Muscle layer of colon (tissue), 2 donors: Measurements from ENCODE around the gene FANCF.

ENCODE experiments used
- H3K27ac ChIP-seq: one replicate; pipeline ENCODE4 v1.7.0; 2013; ENCODE audit warnings: low read depth, mild to moderate bottlenecking, low read length, moderate library complexity
- H3K27me3 ChIP-seq, 2 donors: one replicate each; pipeline ENCODE4 v1.7.0; 2013; ENCODE audit warnings: low read length in 2 of 2, mild to moderate bottlenecking in 2 of 2; ENCODE audit not compliant: insufficient read depth in 2 of 2, control insufficient read depth in 1 of 2
- H3K36me3 ChIP-seq: one replicate; pipeline ENCODE4 v1.7.0; 2013; ENCODE audit warnings: mild to moderate bottlenecking, low read length; ENCODE audit not compliant: insufficient read depth
- H3K4me1 ChIP-seq: one replicate; pipeline ENCODE4 v1.7.0; 2013; ENCODE audit warnings: mild to moderate bottlenecking, low read length; ENCODE audit not compliant: insufficient read depth
- H3K4me3 ChIP-seq, 2 donors: one replicate each; pipeline ENCODE4 v1.7.0; 2013; ENCODE audit warnings: low read length in 2 of 2, low read depth in 1 of 2, mild to moderate bottlenecking in 1 of 2, moderate library complexity in 1 of 2
- H3K9ac ChIP-seq: one replicate; pipeline ENCODE4 v1.7.0; 2013; ENCODE audit warnings: low read length
- H3K9me3 ChIP-seq: one replicate; pipeline ENCODE4 v1.7.0; 2013; ENCODE audit warnings: mild to moderate bottlenecking, low read length
- donor health status: abdominal sarcoma.
- donor health status: Adenocarcinoma of cecum.

FANCF gene

GRCh38 chr11:22617868-22618267, 7.8 kb downstream of the FANCF start:
- Histone ChIP-seq H3K36me3 (no peaks in the 10 kb centered on the region), H3K27ac (no peak overlapping the region), H3K9me3 (no peaks in the 10 kb centered on the region), H3K4me3 (no peak overlapping the region), H3K9ac (no peak overlapping the region), H3K27me3 (no peaks in the 10 kb centered on the region), H3K4me1 (no peaks in the 10 kb centered on the region)

- Histone ChIP-seq H3K36me3 (no peaks in the 10 kb centered on the region), H3K27ac (no peak overlapping the region)
Observed at GRCh38 chr11:22603933-22604332, 21.7 kb downstream of the FANCF start.

GRCh38 chr11:22602504-22602903, 23.1 kb downstream of the FANCF start:
- Histone ChIP-seq H3K4me1 (no peaks in the 10 kb centered on the region), H3K27ac (no peak overlapping the region), H3K9ac (no peak overlapping the region), H3K9me3 (no peaks in the 10 kb centered on the region), H3K27me3 (no peaks in the 10 kb centered on the region), H3K4me3 (no peak overlapping the region), H3K36me3 (no peaks in the 10 kb centered on the region)

More at GRCh38 chr11:22603933-22604332, 21.7 kb downstream of the FANCF start:
- no peaks in the 10 kb centered on the region for H3K9me3 ChIP-seq
- no peaks in the 10 kb centered on the region for H3K27me3 ChIP-seq
- H3K4me3 ChIP-seq: no peak overlapping the region
- H3K4me1 ChIP-seq: no peaks in the 10 kb centered on the region
- no peak overlapping the region for H3K9ac ChIP-seq

- Histone ChIP-seq H3K9me3 (no peaks in the 10 kb centered on the region), H3K27ac (no peak overlapping the region), H3K9ac (no peak overlapping the region), H3K36me3 (no peaks in the 10 kb centered on the region), H3K4me3 (no peak overlapping the region), H3K27me3 (no peaks in the 10 kb centered on the region), H3K4me1 (no peaks in the 10 kb centered on the region)
Observed at GRCh38 chr11:22599458-22599857, 26.2 kb downstream of the FANCF start.

- Histone ChIP-seq H3K4me3 (no peak overlapping the region), H3K36me3 (no peaks in the 10 kb centered on the region), H3K27me3 (no peaks in the 10 kb centered on the region), H3K9me3 (no peaks in the 10 kb centered on the region), H3K27ac (no peak overlapping the region), H3K4me1 (no peaks in the 10 kb centered on the region), H3K9ac (no peak overlapping the region)
Observed at GRCh38 chr11:22597062-22597461, 28.6 kb downstream of the FANCF start.

- Histone ChIP-seq H3K36me3 (no peaks in the 10 kb centered on the region), H3K4me1 (no peaks in the 10 kb centered on the region), H3K9ac (no peak overlapping the region), H3K9me3 (no peaks in the 10 kb centered on the region), H3K4me3 (no peak overlapping the region), H3K27ac (no peak overlapping the region), H3K27me3 (no peaks in the 10 kb centered on the region)
Observed at GRCh38 chr11:22584976-22585375, 40.6 kb downstream of the FANCF start.

- no peaks in the 10 kb centered on the region for H3K9me3 ChIP-seq
- H3K27ac ChIP-seq: no peak overlapping the region
- H3K36me3 ChIP-seq: no peaks in the 10 kb centered on the region
- H3K27me3 ChIP-seq: no peaks in the 10 kb centered on the region
- no peaks in the 10 kb centered on the region for H3K4me1 ChIP-seq
- no peak overlapping the region for H3K4me3 ChIP-seq
- no peak overlapping the region for H3K9ac ChIP-seq
Observed at GRCh38 chr11:22583963-22584492, 41.6 kb downstream of the FANCF start.

- no peaks in the 10 kb centered on the region for H3K27me3 ChIP-seq
- H3K4me1 ChIP-seq: no peaks in the 10 kb centered on the region
- H3K9ac ChIP-seq: no peak overlapping the region
- H3K4me3 ChIP-seq: no peak overlapping the region
- no peak overlapping the region for H3K27ac ChIP-seq
- no peaks in the 10 kb centered on the region for H3K9me3 ChIP-seq
- H3K36me3 ChIP-seq: no peaks in the 10 kb centered on the region
Observed at GRCh38 chr11:22582151-22582410, 43.5 kb downstream of the FANCF start.

- Histone ChIP-seq H3K36me3 (no peaks in the 10 kb centered on the region), H3K9me3 (no peaks in the 10 kb centered on the region), H3K9ac (no peak overlapping the region), H3K4me3 (no peak overlapping the region), H3K4me1 (no peaks in the 10 kb centered on the region), H3K27me3 (no peaks in the 10 kb centered on the region), H3K27ac (no peak overlapping the region)
Observed at GRCh38 chr11:22581354-22582150, 44.1 kb downstream of the FANCF start.

GRCh38 chr11:22577854-22578253, 47.8 kb downstream of the FANCF start:
- no peak overlapping the region for H3K4me3 ChIP-seq
- H3K36me3 ChIP-seq: no peaks in the 10 kb centered on the region
- no peak overlapping the region for H3K9ac ChIP-seq
- no peaks in the 10 kb centered on the region for H3K27me3 ChIP-seq
- H3K4me1 ChIP-seq: no peaks in the 10 kb centered on the region
- no peak overlapping the region for H3K27ac ChIP-seq
- H3K9me3 ChIP-seq: no peaks in the 10 kb centered on the region
